LNCaP clone FGC (cell line): ENCODE measurements around the gene SOD2.
"Not testable (repeated sequence)": the region's sequence is repeated elsewhere in the genome, so short reads cannot be mapped to it uniquely, and the experiment has no call there.

Experiments
- DNase-seq: peaks from one replicate; pipeline ENCODE4 v3.0.0-alpha.2; 2011; ENCODE audit warnings: low read depth
- H3K4me3 ChIP-seq: 2 replicates; pipeline ENCODE4 v1.5.1; 2011; ENCODE audit warnings: mild to moderate bottlenecking, low read depth, low read length, control low read depth
- CTCF ChIP-seq: IDR thresholded peaks from 2 replicates; pipeline ENCODE4 v1.5.1; 2012; ENCODE audit warnings: mild to moderate bottlenecking; ENCODE audit not compliant: control insufficient read depth, insufficient read depth; ENCODE audit errors: extremely low read depth

The SOD2 gene

GRCh38 chr6:159693128-159693893, at the start of gene SOD2:
Gene SOD2, minus strand, starts transcription at chr6:159693241. Its CDS starts 74 bp downstream, at chr6:159693167.
- peak within 1 kb of the TSS; percentile 75 for H3K4me3 ChIP-seq
- peak; percentile 48 for DNase-seq
- no peak for TF ChIP-seq CTCF

GRCh38 chr6:159742165-159742564, 49.1 kb upstream of the SOD2 start:
- no peak for DNase-seq
- TF ChIP-seq CTCF = no peak
- H3K4me3 ChIP-seq = no peak overlapping the region

- TF ChIP-seq CTCF = no peak
- DNase-seq = no peak
- no peak overlapping the region for H3K4me3 ChIP-seq
Observed at GRCh38 chr6:159739341-159739740, 46.3 kb upstream of the SOD2 start.

GRCh38 chr6:159736908-159737307, 43.9 kb upstream of the SOD2 start:
- TF ChIP-seq CTCF = no peak
- H3K4me3 ChIP-seq = no peak overlapping the region
- DNase-seq = no peak

- not testable (repeated sequence) for DNase-seq, H3K4me3 ChIP-seq
Observed at GRCh38 chr6:159733395-159733794, 40.4 kb upstream of the SOD2 start.

- not testable (repeated sequence) for DNase-seq, H3K4me3 ChIP-seq
Observed at GRCh38 chr6:159732550-159732949, 39.5 kb upstream of the SOD2 start.

- DNase-seq = no peak
Observed at GRCh38 chr6:159730332-159730676, 37.3 kb upstream of the SOD2 start.

More at GRCh38 chr6:159730332-159730676, 37.3 kb upstream of the SOD2 start:
- no peak for TF ChIP-seq CTCF
- no peak overlapping the region for H3K4me3 ChIP-seq
